GM21528 (cell line): ENCODE results near the gene RAI1.
"Not testable (repeated sequence)": the region's sequence is repeated elsewhere in the genome, so short reads cannot be mapped to it uniquely, and the experiment has no call there.

Source experiments
- ATAC-seq: cut with Tn5 transposase; IDR thresholded peaks from one replicate; pipeline ENCODE4 v1.9.1; 2021; ENCODE audit warnings: mild to moderate bottlenecking, moderate library complexity; ENCODE audit not compliant: unreplicated experiment, low FRiP score

RAI1 gene

GRCh38 chr17:17680477-17681186 is 626 bp upstream of the RAI1 start:
- no peak for ATAC-seq

GRCh38 chr17:17681744-17682292 is 560 bp downstream of the RAI1 start:
- peak; percentile 18 for ATAC-seq

- ATAC-seq: peak; percentile 44
Observed at GRCh38 chr17:17682293-17682736, 1.1 kb downstream of the RAI1 start.

- ATAC-seq: peak; percentile 19
Observed at GRCh38 chr17:17682737-17683680, 1.8 kb downstream of the RAI1 start.

- no peak for ATAC-seq
Observed at GRCh38 chr17:17683710-17684365, 2.6 kb downstream of the RAI1 start.

GRCh38 chr17:17684906-17685774 is 3.9 kb downstream of the RAI1 start:
- ATAC-seq: no peak

- ATAC-seq: no peak
Observed at GRCh38 chr17:17685775-17686291, 4.6 kb downstream of the RAI1 start.

GRCh38 chr17:17689312-17689711 is 8.1 kb downstream of the RAI1 start:
- no peak for ATAC-seq

GRCh38 chr17:17690233-17690632 is 9.0 kb downstream of the RAI1 start:
- ATAC-seq: not testable (repeated sequence)

- no peak for ATAC-seq
Observed at GRCh38 chr17:17691468-17692263, 10.4 kb downstream of the RAI1 start.

- ATAC-seq: no peak
Observed at GRCh38 chr17:17692353-17693252, 11.3 kb downstream of the RAI1 start.

GRCh38 chr17:17693253-17694168 is 12.3 kb downstream of the RAI1 start:
- ATAC-seq: no peak

GRCh38 chr17:17694169-17695081 is 13.2 kb downstream of the RAI1 start:
- ATAC-seq: peak; percentile 50

GRCh38 chr17:17696085-17696484 is 14.8 kb downstream of the RAI1 start:
- ATAC-seq: no peak

- ATAC-seq: no peak
Observed at GRCh38 chr17:17696882-17697633, 15.8 kb downstream of the RAI1 start.
